HEK293T (cell line): Measurements from ENCODE around the gene STAB2.

Experiments used
- ARNT ChIP-seq: fragments of 450-650 bp; IDR thresholded peaks from 2 replicates; pipeline ENCODE4 v1.6.1; 2017; ENCODE audit warnings: mild to moderate bottlenecking
- BHLHE40 ChIP-seq: fragments of 450-650 bp; IDR thresholded peaks from 2 replicates; pipeline ENCODE4 v1.6.1; 2016; ENCODE audit warnings: mild to moderate bottlenecking, moderate library complexity, borderline replicate concordance
- ELF4 ChIP-seq: fragments of 450-650 bp; IDR thresholded peaks from 2 replicates; pipeline ENCODE4 v1.6.1; 2017; ENCODE audit warnings: antibody characterized with exemption
- FOXA1 ChIP-seq: fragments of 450-650 bp; IDR thresholded peaks from 2 replicates; pipeline ENCODE4 v1.6.1; 2016; ENCODE audit warnings: mild to moderate bottlenecking
- FOXM1 ChIP-seq: fragments of 450-650 bp; IDR thresholded peaks from 2 replicates; pipeline ENCODE4 v1.6.1; 2017; ENCODE audit warnings: mild to moderate bottlenecking, borderline replicate concordance
- HDGF ChIP-seq: fragments of 450-650 bp; IDR thresholded peaks from 2 replicates; pipeline ENCODE4 v1.6.1; 2017; ENCODE audit warnings: antibody characterized with exemption, borderline replicate concordance
- LEF1 ChIP-seq: fragments of 450-650 bp; IDR thresholded peaks from 2 replicates; pipeline ENCODE4 v1.6.1; 2017; ENCODE audit warnings: mild to moderate bottlenecking, borderline replicate concordance
- PKNOX1 ChIP-seq: fragments of 450-650 bp; IDR thresholded peaks from 2 replicates; pipeline ENCODE4 v1.6.1; 2016
- SUZ12 ChIP-seq: fragments of 450-650 bp; IDR thresholded peaks from 2 replicates; pipeline ENCODE4 v1.6.1; 2016; ENCODE audit warnings: mild to moderate bottlenecking

GRCh38 chr12:103771466-103771865 is 184.4 kb downstream of the STAB2 start:
- no peak for TF ChIP-seq SUZ12
- TF ChIP-seq HDGF, result no peak
- TF ChIP-seq ARNT, result no peak
- TF ChIP-seq LEF1, result no peak
- no peak for TF ChIP-seq FOXM1
- TF ChIP-seq PKNOX1, result no peak
- TF ChIP-seq BHLHE40, result no peak
- TF ChIP-seq ELF4, result no peak
- TF ChIP-seq FOXA1, result no peak
